DOHH2 (cell line): ENCODE results near the gene GINS2.

Experiments
- EZH2phosphoT487 ChIP-seq: fragments of 200-600 bp; sonication (generic); IDR thresholded peaks from 2 replicates; pipeline ENCODE4 v1.6.1; 2017; ENCODE audit warnings: borderline replicate concordance, mild to moderate bottlenecking, antibody characterized with exemption, low read length, moderate library complexity, mixed read lengths
- TF ChIP-seq, protein P1 (sequence below): fragments of 200-600 bp; sonication (generic); IDR thresholded peaks from one replicate; pipeline ENCODE4 v1.5.1; 2014; ENCODE audit warnings: antibody characterized with exemption, mild to moderate bottlenecking, low read depth, low read length; ENCODE audit not compliant: poor library complexity, severe bottlenecking

DNA sequence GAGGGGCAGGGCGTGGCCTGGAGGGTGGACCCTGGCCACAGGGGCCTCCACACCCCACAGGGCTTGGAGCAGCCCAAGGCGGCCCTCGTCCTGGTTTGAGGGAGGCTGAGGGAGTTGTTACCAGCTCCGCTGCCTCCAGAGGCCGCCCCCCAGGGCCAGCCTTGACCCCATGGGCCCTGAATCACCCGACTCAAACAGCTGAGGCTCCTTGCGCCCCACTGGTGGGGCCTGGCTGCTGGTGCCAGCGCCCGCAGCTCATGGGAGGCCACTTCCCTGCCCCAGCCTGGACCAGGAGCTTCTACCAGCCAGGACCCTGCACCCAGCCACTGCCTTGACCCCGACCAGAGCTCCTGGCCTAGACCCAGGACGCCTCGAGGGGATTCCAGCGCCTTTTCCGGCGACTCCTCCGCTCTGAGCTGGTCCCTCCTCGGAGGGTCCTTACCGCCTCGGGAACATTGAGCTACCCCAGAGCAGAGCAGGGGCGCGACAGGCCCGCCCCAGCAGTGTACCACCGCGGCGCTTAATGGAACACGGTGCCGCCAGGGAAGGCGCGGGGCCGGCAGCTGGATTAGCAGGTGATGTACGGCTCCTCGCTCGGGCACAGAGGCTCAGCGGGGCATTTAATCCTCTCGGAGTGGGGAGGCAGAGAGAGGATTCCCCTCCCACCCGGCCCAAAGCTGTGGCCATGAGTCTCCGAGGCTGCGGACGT lies 38.5 kb downstream of the GINS2 start:
- TF ChIP-seq, protein P1, sequence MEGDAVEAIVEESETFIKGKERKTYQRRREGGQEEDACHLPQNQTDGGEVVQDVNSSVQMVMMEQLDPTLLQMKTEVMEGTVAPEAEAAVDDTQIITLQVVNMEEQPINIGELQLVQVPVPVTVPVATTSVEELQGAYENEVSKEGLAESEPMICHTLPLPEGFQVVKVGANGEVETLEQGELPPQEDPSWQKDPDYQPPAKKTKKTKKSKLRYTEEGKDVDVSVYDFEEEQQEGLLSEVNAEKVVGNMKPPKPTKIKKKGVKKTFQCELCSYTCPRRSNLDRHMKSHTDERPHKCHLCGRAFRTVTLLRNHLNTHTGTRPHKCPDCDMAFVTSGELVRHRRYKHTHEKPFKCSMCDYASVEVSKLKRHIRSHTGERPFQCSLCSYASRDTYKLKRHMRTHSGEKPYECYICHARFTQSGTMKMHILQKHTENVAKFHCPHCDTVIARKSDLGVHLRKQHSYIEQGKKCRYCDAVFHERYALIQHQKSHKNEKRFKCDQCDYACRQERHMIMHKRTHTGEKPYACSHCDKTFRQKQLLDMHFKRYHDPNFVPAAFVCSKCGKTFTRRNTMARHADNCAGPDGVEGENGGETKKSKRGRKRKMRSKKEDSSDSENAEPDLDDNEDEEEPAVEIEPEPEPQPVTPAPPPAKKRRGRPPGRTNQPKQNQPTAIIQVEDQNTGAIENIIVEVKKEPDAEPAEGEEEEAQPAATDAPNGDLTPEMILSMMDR = no peak
- no peak for TF ChIP-seq EZH2phosphoT487
